HepG2 (cell line): Measurements from ENCODE around the gene DCTN1.

Source experiments
- BCLAF1 ChIP-seq: fragments of 450-650 bp; IDR thresholded peaks from 2 replicates; pipeline ENCODE4 v1.6.1; 2017; ENCODE audit warnings: mild to moderate bottlenecking
- EP300 ChIP-seq, 3 experiments: sonication (generic) in 1 of 3; formaldehyde crosslinking in 1 of 3; IDR thresholded peaks; 2 replicates each; pipeline versions ENCODE4 v1.5.1 to v1.6.1; 2011 to 2020; ENCODE audit warnings: low read depth in 2 of 3, low read length in 2 of 3, borderline replicate concordance in 1 of 3, improper control_type of control experiment in 1 of 3, mild to moderate bottlenecking in 1 of 3, missing genetic modification reagents in 1 of 3, moderate library complexity in 1 of 3
- TF ChIP-seq, protein P1 (sequence below): IDR thresholded peaks from 2 replicates; pipeline ENCODE4 v1.6.1; 2012; ENCODE audit warnings: inconsistent platforms

- TF ChIP-seq, protein P1, sequence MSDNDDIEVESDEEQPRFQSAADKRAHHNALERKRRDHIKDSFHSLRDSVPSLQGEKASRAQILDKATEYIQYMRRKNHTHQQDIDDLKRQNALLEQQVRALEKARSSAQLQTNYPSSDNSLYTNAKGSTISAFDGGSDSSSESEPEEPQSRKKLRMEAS, result no peak
- no peak for TF ChIP-seq EP300 (IDR thresholded peaks at IDR 0.05; ENCODE audit: low read depth in 2 of 2, low read length in 2 of 2)
- no peak for TF ChIP-seq EP300 (CRISPR knock-in tag; IDR thresholded peaks at IDR 0.05; ENCODE audit: borderline replicate concordance)
- no peak for TF ChIP-seq BCLAF1
Measured at GRCh38 chr2:74316627-74317295, 63.4 kb downstream of the DCTN1 start.
